Glutamatergic neuron (in vitro differentiated cells): ENCODE data around the gene SIM2. TPM values are rescaled to one million over a fixed set of nuclear protein-coding genes. Genes with fewer than 3 reads are reported as not detected.

Source experiments
- DNase-seq: peaks from one replicate; pipeline ENCODE4 v3.0.0; 2022
- H3K27ac Mint-ChIP-seq: one replicate; pipeline ENCODE4 v1.8.0; 2020; ENCODE audit warnings: mild to moderate bottlenecking, mixed read lengths, inconsistent platforms; ENCODE audit not compliant: unreplicated experiment
- H3K27me3 Mint-ChIP-seq: one replicate; pipeline ENCODE4 v1.8.0; 2020; ENCODE audit warnings: mild to moderate bottlenecking, moderate library complexity, mixed read lengths, inconsistent platforms; ENCODE audit not compliant: unreplicated experiment
- H3K36me3 Mint-ChIP-seq: one replicate; pipeline ENCODE4 v1.8.0; 2020; ENCODE audit warnings: mild to moderate bottlenecking, mixed read lengths, inconsistent platforms; ENCODE audit not compliant: unreplicated experiment
- H3K4me1 Mint-ChIP-seq: one replicate; pipeline ENCODE4 v1.8.0; 2020; ENCODE audit warnings: mild to moderate bottlenecking, low read depth, mixed read lengths, inconsistent platforms; ENCODE audit not compliant: unreplicated experiment
- H3K4me3 Mint-ChIP-seq: one replicate; pipeline ENCODE4 v1.8.0; 2020; ENCODE audit warnings: mild to moderate bottlenecking, mixed read lengths, inconsistent platforms; ENCODE audit not compliant: unreplicated experiment
- H3K9me3 Mint-ChIP-seq: one replicate; pipeline ENCODE4 v1.8.0; 2020; ENCODE audit warnings: mild to moderate bottlenecking, moderate library complexity, mixed read lengths, inconsistent platforms; ENCODE audit not compliant: unreplicated experiment
- total RNA-seq: library from RNA; stranded (reverse); fragmentation: NEBNext Ultra II Directional; extraction: Animal tissue kit (Norgen Biotek cat#: 25700); gene quantifications from one replicate; pipeline ENCODE4 v1.2.1, GENCODE V29; 2021; ENCODE audit not compliant: unreplicated experiment
- TF ChIP-seq, protein P1 (sequence below): fragments of 200-600 bp; sonication (generic); IDR thresholded peaks from one replicate; pipeline ENCODE4 v1.5.0; 2021; ENCODE audit not compliant: partially characterized antibody, unreplicated experiment

The SIM2 gene
- total RNA-seq, 1 donor from 2014 or later: 4.8 TPM

GRCh38 chr21:36717976-36718375, 19.1 kb downstream of the SIM2 start:
- Mint-ChIP-seq H3K9me3 (peaks cover 2% of the 10 kb centered on the region), H3K4me3 (no peak overlapping the region), H3K27ac (no peak overlapping the region), H3K4me1 (no peaks in the 10 kb centered on the region), H3K36me3 (no peaks in the 10 kb centered on the region), H3K27me3 (no peaks in the 10 kb centered on the region)
- no peak for DNase-seq
- TF ChIP-seq, protein P1, sequence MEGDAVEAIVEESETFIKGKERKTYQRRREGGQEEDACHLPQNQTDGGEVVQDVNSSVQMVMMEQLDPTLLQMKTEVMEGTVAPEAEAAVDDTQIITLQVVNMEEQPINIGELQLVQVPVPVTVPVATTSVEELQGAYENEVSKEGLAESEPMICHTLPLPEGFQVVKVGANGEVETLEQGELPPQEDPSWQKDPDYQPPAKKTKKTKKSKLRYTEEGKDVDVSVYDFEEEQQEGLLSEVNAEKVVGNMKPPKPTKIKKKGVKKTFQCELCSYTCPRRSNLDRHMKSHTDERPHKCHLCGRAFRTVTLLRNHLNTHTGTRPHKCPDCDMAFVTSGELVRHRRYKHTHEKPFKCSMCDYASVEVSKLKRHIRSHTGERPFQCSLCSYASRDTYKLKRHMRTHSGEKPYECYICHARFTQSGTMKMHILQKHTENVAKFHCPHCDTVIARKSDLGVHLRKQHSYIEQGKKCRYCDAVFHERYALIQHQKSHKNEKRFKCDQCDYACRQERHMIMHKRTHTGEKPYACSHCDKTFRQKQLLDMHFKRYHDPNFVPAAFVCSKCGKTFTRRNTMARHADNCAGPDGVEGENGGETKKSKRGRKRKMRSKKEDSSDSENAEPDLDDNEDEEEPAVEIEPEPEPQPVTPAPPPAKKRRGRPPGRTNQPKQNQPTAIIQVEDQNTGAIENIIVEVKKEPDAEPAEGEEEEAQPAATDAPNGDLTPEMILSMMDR: no peak

- peak; percentile 6 for DNase-seq
- no peak overlapping the region for H3K4me3 Mint-ChIP-seq
- H3K4me1 Mint-ChIP-seq: no peaks in the 10 kb centered on the region
- H3K36me3 Mint-ChIP-seq: no peaks in the 10 kb centered on the region
- TF ChIP-seq, protein P1: no peak
- H3K27me3 Mint-ChIP-seq: no peaks in the 10 kb centered on the region
- peaks cover 2% of the 10 kb centered on the region for H3K9me3 Mint-ChIP-seq
- no peak overlapping the region for H3K27ac Mint-ChIP-seq
These were observed 20.1 kb downstream of the SIM2 start for GRCh38 chr21:36718951-36719501.

GRCh38 chr21:36719614-36720013, 20.7 kb downstream of the SIM2 start:
- no peak overlapping the region for H3K4me3 Mint-ChIP-seq
- no peak overlapping the region for H3K27ac Mint-ChIP-seq
- peak; percentile 3 for DNase-seq
- H3K27me3 Mint-ChIP-seq: no peaks in the 10 kb centered on the region
- TF ChIP-seq, protein P1: no peak
- H3K36me3 Mint-ChIP-seq: no peaks in the 10 kb centered on the region
- peaks cover 2% of the 10 kb centered on the region for H3K9me3 Mint-ChIP-seq
- H3K4me1 Mint-ChIP-seq: no peaks in the 10 kb centered on the region

DNA sequence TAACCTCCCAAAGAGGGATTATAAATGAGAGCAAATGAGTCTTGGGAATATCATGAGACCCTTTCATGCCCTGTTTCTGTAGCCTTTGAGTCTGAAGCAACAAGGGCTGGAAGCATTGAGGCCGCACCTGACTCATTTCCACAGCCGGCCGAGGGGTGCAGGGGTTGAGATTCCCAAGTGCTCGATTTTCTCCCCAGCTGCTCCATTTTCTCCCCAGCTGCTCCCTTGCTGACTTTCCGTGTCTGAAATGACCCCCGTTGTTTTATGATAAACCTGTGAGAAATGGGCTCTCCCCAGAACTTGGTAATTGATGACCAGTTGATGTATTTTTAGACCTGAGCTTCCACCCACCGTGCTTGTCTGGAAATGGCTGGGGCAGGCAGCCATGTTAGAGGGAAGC, 22.9 kb downstream of the SIM2 start:
- no peak for DNase-seq
- Mint-ChIP-seq H3K4me3 (no peak overlapping the region), H3K9me3 (peaks cover 2% of the 10 kb centered on the region), H3K27me3 (no peaks in the 10 kb centered on the region), H3K36me3 (no peaks in the 10 kb centered on the region), H3K27ac (no peak overlapping the region), H3K4me1 (no peaks in the 10 kb centered on the region)
- TF ChIP-seq, protein P1: no peak

- Mint-ChIP-seq H3K4me1 (no peaks in the 10 kb centered on the region), H3K27ac (no peak overlapping the region), H3K36me3 (no peaks in the 10 kb centered on the region), H3K9me3 (peaks cover 2% of the 10 kb centered on the region), H3K4me3 (no peak overlapping the region), H3K27me3 (no peaks in the 10 kb centered on the region)
- TF ChIP-seq, protein P1: no peak
- no peak for DNase-seq
These were observed 23.8 kb downstream of the SIM2 start for GRCh38 chr21:36722370-36723368.
